IPS DF 6.9 (cell line): Measurements from ENCODE around the gene DAB1.

Experiments
- DNase-seq: peaks from one replicate; pipeline ENCODE4 v3.0.0-alpha.2; 2013; ENCODE audit warnings: low read depth, low spot score
- H3K27ac ChIP-seq: one replicate; pipeline ENCODE4 v1.5.1; 2013; ENCODE audit warnings: low read length, control low read depth
- H3K27me3 ChIP-seq: 2 replicates; pipeline ENCODE4 v1.6.1; 2013; ENCODE audit warnings: mild to moderate bottlenecking, low read length; ENCODE audit not compliant: control insufficient read depth, insufficient read depth
- H3K36me3 ChIP-seq: 2 replicates; pipeline ENCODE4 v1.6.1; 2013; ENCODE audit warnings: low read length; ENCODE audit not compliant: control insufficient read depth, insufficient read depth
- H3K4me1 ChIP-seq: 2 replicates; pipeline ENCODE4 v1.6.1; 2013; ENCODE audit warnings: low read length; ENCODE audit not compliant: control insufficient read depth, insufficient read depth
- H3K4me3 ChIP-seq: 2 replicates; pipeline ENCODE4 v1.5.1; 2013; ENCODE audit warnings: mild to moderate bottlenecking, low read length
- H3K9me3 ChIP-seq: 2 replicates; pipeline ENCODE4 v1.6.1; 2013; ENCODE audit warnings: low read length, inconsistent platforms; ENCODE audit not compliant: control insufficient read depth, insufficient read depth
- WGBS: extraction: QIAGEN DNeasy Blood & Tissue Kit; methylation state at CpG from one replicate; pipeline ENCODE4 v1.1.7; 2013; ENCODE audit warnings: mixed read lengths, missing lambda C conversion rate; ENCODE audit not compliant: insufficient read length, insufficient coverage; 5-methylcytosine and 5-hydroxymethylcytosine counted together

The DAB1 gene

DNA sequence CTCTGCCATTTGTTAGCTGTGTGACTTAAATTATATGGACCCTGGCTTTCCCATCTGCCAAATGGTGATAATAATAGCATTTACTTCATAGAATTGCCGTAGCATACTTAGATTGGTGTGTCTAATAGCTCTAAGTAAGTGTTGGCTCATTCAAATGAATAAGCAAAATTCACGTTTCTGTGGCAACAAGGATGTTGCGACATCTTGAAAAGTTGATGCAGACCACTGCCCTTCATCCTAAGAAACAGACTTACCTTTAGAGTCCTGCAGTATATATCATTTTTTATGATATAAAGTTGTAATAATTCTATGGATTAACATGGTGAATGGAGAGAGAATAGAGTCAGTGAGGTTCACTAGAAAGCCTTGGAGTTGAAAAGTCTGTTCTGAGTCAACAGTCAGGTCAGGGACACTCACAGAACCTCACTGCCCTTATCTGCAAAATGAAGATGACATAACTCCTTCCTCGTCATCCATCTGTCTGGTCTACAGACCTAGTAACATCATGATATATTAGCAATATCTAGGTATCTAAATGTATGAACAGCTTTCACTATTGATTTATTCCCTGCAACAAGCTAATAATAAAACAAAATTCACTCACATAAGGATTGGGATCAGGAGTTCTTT is 290.8 kb downstream of the DAB1 start:
- no peak for DNase-seq
- Histone ChIP-seq H3K4me3 (no peak overlapping the region), H3K36me3 (no peaks in the 10 kb centered on the region), H3K4me1 (peaks cover 2% of the 10 kb centered on the region; the same call in 1 of the 2 replicates), H3K27ac (no peak overlapping the region), H3K27me3 (no peaks in the 10 kb centered on the region), H3K9me3 (no peaks in the 10 kb centered on the region)
- WGBS = no CpG with 5 or more reads among the region's 4 CpGs

DNA sequence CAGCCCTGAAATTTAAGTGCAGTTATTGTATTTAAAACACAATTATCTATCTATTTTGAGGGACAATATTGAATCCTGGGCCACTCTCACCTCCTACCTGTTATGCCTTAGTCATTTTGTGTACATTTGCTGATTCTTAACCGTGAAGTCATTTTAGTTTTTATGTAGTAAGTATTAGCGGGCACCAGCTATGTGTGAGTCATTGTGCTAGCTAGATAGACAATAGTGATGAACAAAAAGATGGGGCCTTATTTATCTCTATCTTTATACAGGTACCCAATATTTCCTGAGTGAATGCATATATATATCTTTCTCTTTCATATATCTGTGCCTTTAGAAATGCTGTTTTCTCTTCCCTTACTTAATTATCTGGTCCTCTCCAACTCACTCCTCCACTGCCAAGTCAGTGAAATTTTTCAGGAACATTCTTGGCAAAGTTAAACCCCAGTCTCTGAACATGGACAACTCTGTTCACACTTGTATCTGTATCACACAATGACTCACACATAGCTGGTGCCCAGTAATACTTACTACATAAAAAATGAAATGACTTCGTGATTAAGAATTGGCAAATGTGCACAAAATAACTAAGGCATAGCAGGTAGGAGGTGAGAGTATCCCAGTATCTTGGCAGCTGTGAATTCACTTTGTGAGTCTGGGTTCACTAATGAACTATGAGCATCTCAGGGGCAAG is 292.0 kb downstream of the DAB1 start:
- WGBS = no CpG with 5 or more reads among the region's 3 CpGs
- Histone ChIP-seq H3K4me3 (no peak overlapping the region), H3K36me3 (no peaks in the 10 kb centered on the region), H3K4me1 (peaks cover 2% of the 10 kb centered on the region; the same call in 1 of the 2 replicates), H3K27me3 (no peaks in the 10 kb centered on the region), H3K9me3 (no peaks in the 10 kb centered on the region), H3K27ac (no peak overlapping the region)
- no peak for DNase-seq

- no peaks in the 10 kb centered on the region for H3K36me3 ChIP-seq
- no peaks in the 10 kb centered on the region for H3K27me3 ChIP-seq
- no peak for DNase-seq
- WGBS = no CpG with 5 or more reads among the region's 1 CpG
- peaks cover 2% of the 10 kb centered on the region; the same call in 1 of the 2 replicates for H3K4me1 ChIP-seq
- no peaks in the 10 kb centered on the region for H3K9me3 ChIP-seq
- H3K27ac ChIP-seq = no peak overlapping the region
- no peak overlapping the region for H3K4me3 ChIP-seq
Observed at GRCh38 chr1:57131257-57131656, 292.6 kb downstream of the DAB1 start.

GRCh38 chr1:57129865-57130264 is 294.0 kb downstream of the DAB1 start:
- no peaks in the 10 kb centered on the region for H3K27me3 ChIP-seq
- H3K36me3 ChIP-seq = no peaks in the 10 kb centered on the region
- DNase-seq = no peak
- WGBS = no CpG with 5 or more reads among the region's 4 CpGs
- peaks cover 2% of the 10 kb centered on the region; the same call in 1 of the 2 replicates for H3K4me1 ChIP-seq
- H3K27ac ChIP-seq = no peak overlapping the region
- no peaks in the 10 kb centered on the region for H3K9me3 ChIP-seq
- no peak overlapping the region for H3K4me3 ChIP-seq

GRCh38 chr1:57127976-57128375 is 295.9 kb downstream of the DAB1 start:
- no CpG with 5 or more reads among the region's 6 CpGs for WGBS
- H3K27me3 ChIP-seq = no peaks in the 10 kb centered on the region
- H3K36me3 ChIP-seq = no peaks in the 10 kb centered on the region
- no peak overlapping the region for H3K27ac ChIP-seq
- no peak overlapping the region for H3K4me3 ChIP-seq
- H3K4me1 ChIP-seq = peaks cover 2% of the 10 kb centered on the region; the same call in 1 of the 2 replicates
- DNase-seq = no peak
- no peaks in the 10 kb centered on the region for H3K9me3 ChIP-seq

DNA sequence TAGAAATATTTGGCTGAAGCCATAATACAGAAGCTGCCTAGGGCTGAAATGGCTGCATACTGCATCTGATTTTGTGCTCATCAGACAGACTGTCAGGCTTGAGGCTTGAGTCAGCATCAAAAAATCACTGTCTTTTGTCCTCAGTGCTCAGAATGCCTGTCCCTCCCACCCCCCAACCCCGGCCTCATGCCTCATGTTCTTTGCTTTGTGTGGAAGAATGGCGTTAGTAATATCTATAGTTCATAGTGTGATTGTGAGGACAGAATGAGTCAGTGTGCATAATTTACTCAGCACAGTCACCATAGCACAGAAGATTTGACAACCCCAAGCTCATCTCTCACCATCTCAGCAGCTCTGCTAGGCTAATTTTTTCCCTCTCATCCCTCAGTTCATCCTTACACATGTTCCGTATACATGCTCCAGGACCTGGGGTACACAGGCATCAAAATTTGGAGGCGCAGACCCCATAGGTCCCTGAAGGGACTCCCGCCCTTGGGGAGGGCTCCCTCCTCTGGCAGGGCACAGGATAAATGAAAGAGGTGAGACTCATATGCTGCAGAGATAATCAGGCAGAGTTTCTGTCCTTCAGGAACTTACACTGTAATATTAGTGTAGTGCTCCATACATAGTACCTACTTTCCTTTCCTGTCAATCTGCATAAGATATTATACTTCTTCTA is 299.0 kb downstream of the DAB1 start:
- H3K27me3 ChIP-seq = no peaks in the 10 kb centered on the region
- H3K4me1 ChIP-seq = peaks cover 2% of the 10 kb centered on the region; the same call in 1 of the 2 replicates
- no peaks in the 10 kb centered on the region for H3K36me3 ChIP-seq
- H3K4me3 ChIP-seq = no peak overlapping the region
- no peak for DNase-seq
- WGBS = no CpG with 5 or more reads among the region's 5 CpGs
- no peaks in the 10 kb centered on the region for H3K9me3 ChIP-seq
- no peak overlapping the region for H3K27ac ChIP-seq

- WGBS = no CpG with 5 or more reads among the region's 2 CpGs
- Histone ChIP-seq H3K27ac (no peak overlapping the region), H3K36me3 (no peaks in the 10 kb centered on the region), H3K27me3 (no peaks in the 10 kb centered on the region), H3K4me3 (no peak overlapping the region), H3K4me1 (no peaks in the 10 kb centered on the region), H3K9me3 (no peaks in the 10 kb centered on the region)
- DNase-seq = no peak
Observed at GRCh38 chr1:57124170-57124569, 299.7 kb downstream of the DAB1 start.

DNA sequence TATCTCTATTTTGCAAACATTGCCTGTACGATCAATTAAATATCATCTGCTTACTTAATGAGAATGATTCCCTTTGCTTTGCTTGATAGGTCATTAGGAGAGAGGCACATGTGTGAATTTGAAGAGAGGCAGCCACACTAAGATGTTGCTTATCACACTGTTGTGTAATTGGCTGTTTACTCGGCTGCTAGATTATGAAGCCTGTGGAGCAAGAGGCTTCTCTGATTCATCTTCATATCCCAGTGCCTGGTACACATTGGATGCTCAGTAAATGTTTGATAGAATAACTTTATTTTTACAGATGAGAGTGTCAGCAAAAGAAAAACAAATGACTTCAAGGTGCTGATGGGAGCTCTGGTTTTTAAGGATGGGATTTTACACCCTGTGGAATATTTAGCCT is 301.8 kb downstream of the DAB1 start:
- Histone ChIP-seq H3K4me3 (no peak overlapping the region), H3K36me3 (no peaks in the 10 kb centered on the region), H3K27me3 (no peaks in the 10 kb centered on the region), H3K27ac (no peak overlapping the region), H3K4me1 (no peaks in the 10 kb centered on the region), H3K9me3 (no peaks in the 10 kb centered on the region)
- no peak for DNase-seq
- no CpG with 5 or more reads among the region's 2 CpGs for WGBS

GRCh38 chr1:57118948-57119603 is 304.8 kb downstream of the DAB1 start:
- no CpG with 5 or more reads among the region's 4 CpGs for WGBS
- Histone ChIP-seq H3K27ac (no peak overlapping the region), H3K4me3 (no peak overlapping the region), H3K4me1 (no peaks in the 10 kb centered on the region), H3K27me3 (no peaks in the 10 kb centered on the region), H3K36me3 (no peaks in the 10 kb centered on the region), H3K9me3 (no peaks in the 10 kb centered on the region)
- DNase-seq = no peak

GRCh38 chr1:57117753-57118152 is 306.1 kb downstream of the DAB1 start:
- Histone ChIP-seq H3K4me1 (no peaks in the 10 kb centered on the region), H3K9me3 (no peaks in the 10 kb centered on the region), H3K27ac (no peak overlapping the region), H3K27me3 (no peaks in the 10 kb centered on the region), H3K4me3 (no peak overlapping the region), H3K36me3 (no peaks in the 10 kb centered on the region)
- DNase-seq = no peak
- WGBS = no CpG with 5 or more reads among the region's 1 CpG
